HL-60 (cell line): ENCODE measurements around the gene CCDC116.
"Not testable (repeated sequence)": the region's sequence is repeated elsewhere in the genome, so short reads cannot be mapped to it uniquely, and the experiment has no call there.

Source experiments
- DNase-seq, 2 experiments: peaks; one replicate each; pipeline ENCODE4 v3.0.0-alpha.2; 2010 to 2020; ENCODE audit warnings: low read depth in 1 of 2, low spot score in 1 of 2
- H3K27ac ChIP-seq: fragments of 250-450 bp; sonication (Bioruptor Pico); replicated peaks from 2 replicates; pipeline ENCODE4 v1.5.1; 2020; ENCODE audit warnings: mild to moderate bottlenecking, moderate library complexity
- H3K27me3 ChIP-seq: fragments of 250-450 bp; sonication (Bioruptor Pico); 2 replicates; pipeline ENCODE4 v1.5.1; 2021; ENCODE audit warnings: mild to moderate bottlenecking, moderate library complexity; ENCODE audit not compliant: insufficient read depth, poor library complexity, severe bottlenecking
- H3K4me3 ChIP-seq: replicated peaks from 2 replicates; pipeline ENCODE4 v1.5.1; 2011; ENCODE audit warnings: mild to moderate bottlenecking, control low read depth, low read length; ENCODE audit not compliant: insufficient read depth
- GABPA ChIP-seq: IDR thresholded peaks from 2 replicates; pipeline ENCODE4 v1.6.1; 2012; ENCODE audit warnings: low read depth
- POLR2AphosphoS5 ChIP-seq: IDR thresholded peaks from 2 replicates; pipeline ENCODE4 v1.6.1; 2012; ENCODE audit warnings: low read depth
- SPI1 ChIP-seq: IDR thresholded peaks from 2 replicates; pipeline ENCODE4 v1.6.1; 2012; ENCODE audit warnings: low read depth, mild to moderate bottlenecking, borderline replicate concordance
- TF ChIP-seq, protein P1 (sequence below): IDR thresholded peaks from one replicate; pipeline ENCODE4 v1.5.1; 2011; ENCODE audit warnings: low read length, control low read depth, inconsistent platforms; ENCODE audit not compliant: insufficient read depth
- TF ChIP-seq, protein P2 (sequence below): IDR thresholded peaks from 2 replicates; pipeline ENCODE4 v1.6.1; 2012; ENCODE audit warnings: low read depth; ENCODE audit not compliant: insufficient replicate concordance

CCDC116 gene

DNA sequence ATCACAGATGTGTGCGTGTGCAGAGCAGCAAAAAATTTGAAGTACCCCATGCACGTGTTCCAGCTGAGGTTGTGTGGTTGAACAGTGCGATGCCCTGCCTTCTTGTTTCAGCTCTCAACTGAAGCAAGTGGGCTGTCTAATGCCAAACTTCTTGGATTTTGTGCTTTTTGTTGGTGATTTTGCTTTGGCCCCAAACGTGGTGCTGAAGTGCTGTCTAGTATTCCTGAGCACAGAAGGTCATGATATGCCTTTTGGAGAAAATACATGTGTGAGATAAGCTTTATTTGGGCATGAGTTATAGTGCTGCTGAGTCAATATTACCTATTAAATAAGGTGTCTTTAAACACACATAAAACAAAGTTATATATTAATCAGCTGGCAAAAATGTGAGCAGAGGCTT is 16.8 kb upstream of the CCDC116 start:
- Histone ChIP-seq H3K4me3 (no peak overlapping the region), H3K27ac (no peak overlapping the region), H3K27me3 (no peaks in the 10 kb centered on the region)
- TF ChIP-seq SPI1 = no peak
- TF ChIP-seq, protein P1, sequence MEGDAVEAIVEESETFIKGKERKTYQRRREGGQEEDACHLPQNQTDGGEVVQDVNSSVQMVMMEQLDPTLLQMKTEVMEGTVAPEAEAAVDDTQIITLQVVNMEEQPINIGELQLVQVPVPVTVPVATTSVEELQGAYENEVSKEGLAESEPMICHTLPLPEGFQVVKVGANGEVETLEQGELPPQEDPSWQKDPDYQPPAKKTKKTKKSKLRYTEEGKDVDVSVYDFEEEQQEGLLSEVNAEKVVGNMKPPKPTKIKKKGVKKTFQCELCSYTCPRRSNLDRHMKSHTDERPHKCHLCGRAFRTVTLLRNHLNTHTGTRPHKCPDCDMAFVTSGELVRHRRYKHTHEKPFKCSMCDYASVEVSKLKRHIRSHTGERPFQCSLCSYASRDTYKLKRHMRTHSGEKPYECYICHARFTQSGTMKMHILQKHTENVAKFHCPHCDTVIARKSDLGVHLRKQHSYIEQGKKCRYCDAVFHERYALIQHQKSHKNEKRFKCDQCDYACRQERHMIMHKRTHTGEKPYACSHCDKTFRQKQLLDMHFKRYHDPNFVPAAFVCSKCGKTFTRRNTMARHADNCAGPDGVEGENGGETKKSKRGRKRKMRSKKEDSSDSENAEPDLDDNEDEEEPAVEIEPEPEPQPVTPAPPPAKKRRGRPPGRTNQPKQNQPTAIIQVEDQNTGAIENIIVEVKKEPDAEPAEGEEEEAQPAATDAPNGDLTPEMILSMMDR = no peak
- no peak for TF ChIP-seq GABPA
- TF ChIP-seq, protein P2, sequence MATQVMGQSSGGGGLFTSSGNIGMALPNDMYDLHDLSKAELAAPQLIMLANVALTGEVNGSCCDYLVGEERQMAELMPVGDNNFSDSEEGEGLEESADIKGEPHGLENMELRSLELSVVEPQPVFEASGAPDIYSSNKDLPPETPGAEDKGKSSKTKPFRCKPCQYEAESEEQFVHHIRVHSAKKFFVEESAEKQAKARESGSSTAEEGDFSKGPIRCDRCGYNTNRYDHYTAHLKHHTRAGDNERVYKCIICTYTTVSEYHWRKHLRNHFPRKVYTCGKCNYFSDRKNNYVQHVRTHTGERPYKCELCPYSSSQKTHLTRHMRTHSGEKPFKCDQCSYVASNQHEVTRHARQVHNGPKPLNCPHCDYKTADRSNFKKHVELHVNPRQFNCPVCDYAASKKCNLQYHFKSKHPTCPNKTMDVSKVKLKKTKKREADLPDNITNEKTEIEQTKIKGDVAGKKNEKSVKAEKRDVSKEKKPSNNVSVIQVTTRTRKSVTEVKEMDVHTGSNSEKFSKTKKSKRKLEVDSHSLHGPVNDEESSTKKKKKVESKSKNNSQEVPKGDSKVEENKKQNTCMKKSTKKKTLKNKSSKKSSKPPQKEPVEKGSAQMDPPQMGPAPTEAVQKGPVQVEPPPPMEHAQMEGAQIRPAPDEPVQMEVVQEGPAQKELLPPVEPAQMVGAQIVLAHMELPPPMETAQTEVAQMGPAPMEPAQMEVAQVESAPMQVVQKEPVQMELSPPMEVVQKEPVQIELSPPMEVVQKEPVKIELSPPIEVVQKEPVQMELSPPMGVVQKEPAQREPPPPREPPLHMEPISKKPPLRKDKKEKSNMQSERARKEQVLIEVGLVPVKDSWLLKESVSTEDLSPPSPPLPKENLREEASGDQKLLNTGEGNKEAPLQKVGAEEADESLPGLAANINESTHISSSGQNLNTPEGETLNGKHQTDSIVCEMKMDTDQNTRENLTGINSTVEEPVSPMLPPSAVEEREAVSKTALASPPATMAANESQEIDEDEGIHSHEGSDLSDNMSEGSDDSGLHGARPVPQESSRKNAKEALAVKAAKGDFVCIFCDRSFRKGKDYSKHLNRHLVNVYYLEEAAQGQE = no peak
- DNase-seq = no peak

DNA sequence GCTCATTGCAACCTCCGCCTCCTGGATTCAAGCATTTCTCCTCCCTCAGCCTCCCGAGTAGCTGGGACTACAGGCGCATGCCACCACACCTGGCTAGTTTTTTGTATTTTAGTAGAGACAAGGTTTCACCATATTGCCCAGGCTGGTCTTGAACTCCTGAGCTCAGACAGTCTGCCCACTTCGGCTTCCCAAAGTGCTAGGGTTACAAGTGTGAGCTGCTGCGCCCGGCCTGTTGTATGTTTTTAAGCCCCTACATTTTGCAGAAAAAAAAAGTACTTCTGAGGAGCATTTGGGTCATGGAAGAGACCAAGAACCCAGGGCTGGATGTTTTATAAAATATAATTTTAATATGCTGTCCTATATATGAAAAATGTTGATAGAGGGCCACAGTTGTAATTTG is 15.2 kb upstream of the CCDC116 start:
- not testable (repeated sequence) for H3K4me3 ChIP-seq, H3K27ac ChIP-seq, H3K27me3 ChIP-seq, DNase-seq

DNA sequence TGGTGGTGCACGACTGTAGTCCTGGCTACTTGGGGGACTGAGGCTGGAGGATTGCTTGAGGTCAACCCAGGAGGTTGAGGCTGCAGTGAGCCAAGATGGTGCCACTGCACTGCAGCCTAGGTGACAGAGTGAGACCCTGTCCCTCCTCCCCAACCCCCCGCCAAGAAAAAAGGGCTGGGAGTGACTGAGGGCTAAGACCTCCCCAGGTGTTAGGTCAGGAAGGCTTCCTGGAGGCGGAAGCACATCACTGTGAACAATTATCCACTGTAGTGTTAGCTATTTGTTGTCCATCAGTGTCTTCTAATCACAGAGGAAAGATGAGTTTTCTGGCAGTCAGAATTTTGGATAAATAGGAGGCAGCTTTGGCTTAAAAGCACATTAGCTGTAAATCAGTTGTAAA is 11.5 kb upstream of the CCDC116 start:
- H3K4me3 ChIP-seq = no peak overlapping the region
- peak overlapping the region; percentile 43; the same call in 1 of the 2 replicates for H3K27ac ChIP-seq
- no peak for DNase-seq
- H3K27me3 ChIP-seq = no peaks in the 10 kb centered on the region
- TF ChIP-seq, protein P2 = no peak
- TF ChIP-seq POLR2AphosphoS5 (no peak), GABPA (no peak), SPI1 (no peak)
- TF ChIP-seq, protein P1 = no peak

DNA sequence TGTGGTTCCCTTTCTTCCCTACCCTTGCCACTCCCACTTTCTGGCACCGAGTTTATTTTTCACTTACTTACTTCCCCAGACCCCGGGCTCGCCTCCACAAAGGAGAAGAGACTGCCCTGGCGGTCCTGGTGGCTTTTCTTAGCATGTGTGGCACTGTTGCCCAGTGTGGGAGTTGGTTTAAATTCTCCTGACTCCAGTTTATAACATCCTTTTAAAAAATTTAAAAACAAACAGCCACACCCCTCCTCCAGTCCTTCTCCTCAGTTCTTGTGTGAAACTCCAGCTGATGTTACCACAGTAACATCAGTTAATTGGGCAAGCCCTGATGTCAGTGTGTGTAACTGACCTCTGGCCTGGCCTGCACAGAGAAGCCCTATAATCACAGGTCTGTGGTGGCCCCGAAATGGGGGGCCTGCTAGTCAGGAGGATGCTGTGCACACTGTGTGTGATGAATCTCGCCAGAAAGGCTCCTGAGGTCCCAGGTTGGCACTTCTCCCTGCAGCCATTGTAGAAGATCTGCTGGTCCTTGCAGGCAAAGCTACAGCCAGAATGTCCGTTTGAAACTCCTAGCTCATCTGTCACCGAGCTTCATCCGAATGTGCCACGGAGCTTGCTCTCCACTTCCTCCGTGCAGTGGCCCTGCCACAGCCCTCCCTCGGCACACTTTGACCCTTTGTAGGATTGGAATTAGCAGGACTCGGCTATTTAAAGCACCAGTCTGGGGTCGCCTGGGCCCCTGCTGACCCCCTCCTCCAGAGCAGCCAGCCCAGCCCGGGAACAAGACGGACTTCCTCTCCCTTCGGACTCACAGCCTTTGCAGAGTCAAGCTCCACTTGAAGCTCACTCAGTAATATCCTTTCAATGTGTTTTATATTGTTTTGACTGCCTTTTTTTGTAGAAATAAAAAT is 10.3 kb upstream of the CCDC116 start:
- DNase-seq = peak; percentile 54 to 80
- TF ChIP-seq POLR2AphosphoS5 (no peak; the same call in 1 of the 2 replicates), SPI1 (peak; percentile 32; the same call in 1 of the 2 replicates)
- TF ChIP-seq, protein P2 = no peak
- H3K27me3 ChIP-seq = no peaks in the 10 kb centered on the region
- H3K27ac ChIP-seq = peak overlapping the region; percentile 38
- no peak overlapping the region for H3K4me3 ChIP-seq
